NB4 (cell line): ENCODE measurements around the gene KIF17.

Experiments
- DNase-seq: peaks from one replicate; pipeline ENCODE4 v3.0.0; 2010; ENCODE audit warnings: low read depth
- H3K4me3 ChIP-seq: one replicate; pipeline ENCODE4 v1.5.1; 2011; ENCODE audit warnings: mild to moderate bottlenecking, low read depth, low read length, moderate library complexity
- CTCF ChIP-seq: IDR thresholded peaks from one replicate; pipeline ENCODE4 v1.5.1; 2012; ENCODE audit warnings: low read depth, low read length
- MAX ChIP-seq: IDR thresholded peaks from 2 replicates; pipeline ENCODE4 v1.6.1; 2011; ENCODE audit warnings: low read depth, low read length
- MYC ChIP-seq: IDR thresholded peaks from 2 replicates; pipeline ENCODE4 v1.6.1; 2011; ENCODE audit warnings: low read depth, low read length
- POLR2A ChIP-seq: IDR thresholded peaks from 2 replicates; pipeline ENCODE4 v1.6.1; 2011; ENCODE audit warnings: mild to moderate bottlenecking; ENCODE audit not compliant: insufficient read length; ENCODE audit errors: extremely low read depth

Gene KIF17

GRCh38 chr1:20717452-20718342 is at the start of gene KIF17:
KIF17 (minus strand) TSS chr1:20718007; CDS start chr1:20717706, 301 bp downstream.
- no peak for TF ChIP-seq MAX
- TF ChIP-seq MYC = no peak
- no peak for TF ChIP-seq POLR2A
- TF ChIP-seq CTCF = no peak
- H3K4me3 ChIP-seq = no peak within 1 kb of the TSS
- peak; percentile 66 for DNase-seq

- no peak for TF ChIP-seq MAX
- no peak for TF ChIP-seq MYC
- TF ChIP-seq CTCF = no peak
- no peak for TF ChIP-seq POLR2A
- no peak overlapping the region for H3K4me3 ChIP-seq
- DNase-seq = no peak
Measured at GRCh38 chr1:20767271-20767670, 49.5 kb upstream of the KIF17 start.

- TF ChIP-seq CTCF (no peak), POLR2A (no peak), MAX (no peak), MYC (no peak)
- H3K4me3 ChIP-seq = no peak overlapping the region
- no peak for DNase-seq
Measured at GRCh38 chr1:20763417-20763816, 45.6 kb upstream of the KIF17 start.

- TF ChIP-seq MAX (no peak), MYC (no peak), CTCF (no peak), POLR2A (no peak)
- no peak overlapping the region for H3K4me3 ChIP-seq
- no peak for DNase-seq
Measured at GRCh38 chr1:20760322-20760721, 42.5 kb upstream of the KIF17 start.

GRCh38 chr1:20753589-20753988 is 35.8 kb upstream of the KIF17 start:
- TF ChIP-seq POLR2A = no peak
- TF ChIP-seq CTCF = no peak
- no peak for TF ChIP-seq MYC
- TF ChIP-seq MAX = no peak
- no peak for DNase-seq

More at GRCh38 chr1:20753589-20753988, 35.8 kb upstream of the KIF17 start:
- H3K4me3 ChIP-seq = no peak overlapping the region
